Lower leg skin (tissue), 3 donors: ENCODE results near the gene NFKB2.

Experiments
- CTCF ChIP-seq, 3 donors: fragments of 450-650 bp; IDR thresholded peaks; one replicate each; pipeline ENCODE4 v1.5.1; 2016; ENCODE audit warnings: antibody characterized with exemption in 3 of 3, mild to moderate bottlenecking in 3 of 3, moderate library complexity in 2 of 3
- POLR2A ChIP-seq, 2 donors: fragments of 450-650 bp; IDR thresholded peaks; one replicate each; pipeline ENCODE4 v1.6.1; 2016 to 2017; ENCODE audit warnings: antibody characterized with exemption in 2 of 2, mild to moderate bottlenecking in 1 of 2, moderate library complexity in 1 of 2

- TF ChIP-seq POLR2A (IDR thresholded peaks at IDR 0.05): no peak
- TF ChIP-seq CTCF (IDR thresholded peaks at IDR 0.05): no peak
These were observed 24.2 kb upstream of the NFKB2 start for GRCh38 chr10:102371295-102371694.
